A549 (cell line): ENCODE measurements around the gene ZBTB43. TPM values are rescaled to one million over a fixed set of nuclear protein-coding genes. Genes with fewer than 3 reads are reported as not detected.

Experiments
- ATAC-seq, 2 experiments: fragments of 200-7000 bp in 1 of 2; fragments of >200 bp in 1 of 2; cut with Nextera tagmentation in 1 of 2; cut with Tn5 transposase in 1 of 2; 3 replicates each; pipeline versions ENCODE4 v1.8.0 to v1.9.1; 2018 to 2020; ENCODE audit warnings: mild to moderate bottlenecking in 1 of 2, moderate library complexity in 1 of 2
- CTCF ChIA-PET: fragments of 300-600 bp; sonication (Branson Sonifier 250); formaldehyde crosslinking; extraction: SDS; loops from one replicate; lab custom pipeline; 2021; ENCODE audit warnings: antibody characterized with exemption, inconsistent platforms; lab: Yijun Ruan, JAX
- POLR2A ChIA-PET: fragments of 350-600 bp; formaldehyde crosslinking; extraction: SDS; loops from one replicate; lab custom pipeline; 2021; ENCODE audit warnings: antibody characterized with exemption, inconsistent platforms; lab: Yijun Ruan, JAX
- DNase-seq, 2 experiments: peaks; one replicate each; pipeline versions ENCODE4 v3.0.0 to v3.0.0-alpha.2; 2011 to 2016; ENCODE audit warnings: low read depth in 1 of 2, low spot score in 1 of 2
- FAIRE-seq: peaks from 2 replicates; lab custom pipeline; 2011; peaks lifted over from hg19 to GRCh38; lab: Jason Lieb, UNC
- H3K27ac ChIP-seq, 2 experiments: fragments of >200 bp; sonication (Bioruptor Twin); formaldehyde crosslinking; 3 replicates each; pipeline ENCODE4 v1.5.1; 2016 to 2017
- H3K4me1 ChIP-seq: fragments of >200 bp; sonication (Bioruptor Twin); formaldehyde crosslinking; 3 replicates; pipeline ENCODE4 v1.6.1; 2016
- H3K4me2 ChIP-seq: fragments of >200 bp; sonication (Bioruptor Twin); formaldehyde crosslinking; 3 replicates; pipeline ENCODE4 v1.6.1; 2016
- H3K4me3 ChIP-seq: fragments of >200 bp; sonication (Bioruptor Twin); formaldehyde crosslinking; 3 replicates; pipeline ENCODE4 v1.5.1; 2016
- H3K9me3 ChIP-seq: fragments of >200 bp; sonication (Bioruptor Twin); formaldehyde crosslinking; 3 replicates; pipeline ENCODE4 v1.6.1; 2016
- BCL3 ChIP-seq: fragments of >200 bp; sonication (Bioruptor Twin); formaldehyde crosslinking; IDR thresholded peaks from 3 replicates; pipeline ENCODE4 v1.6.1; 2016
- BHLHE40 ChIP-seq: IDR thresholded peaks from 2 replicates; pipeline ENCODE4 v1.6.1; 2012; ENCODE audit warnings: low read depth, low read length, inconsistent platforms
- CBX2 ChIP-seq: fragments of 200-600 bp; sonication (generic); IDR thresholded peaks from 2 replicates; pipeline ENCODE4 v1.6.1; 2016; ENCODE audit warnings: low read depth, mild to moderate bottlenecking, borderline replicate concordance
- CBX8 ChIP-seq: fragments of 200-600 bp; sonication (generic); IDR thresholded peaks from 2 replicates; pipeline ENCODE4 v1.6.1; 2016
- CEBPB ChIP-seq, 2 experiments: fragments of >200 bp in 1 of 2; sonication (Bioruptor Twin) in 1 of 2; formaldehyde crosslinking in 1 of 2; IDR thresholded peaks; 2 replicates each; pipeline ENCODE4 v1.6.1; 2012 to 2016
- CHD4 ChIP-seq: fragments of 200-600 bp; sonication (generic); IDR thresholded peaks from 2 replicates; pipeline ENCODE4 v1.6.1; 2016; ENCODE audit warnings: antibody characterized with exemption, mild to moderate bottlenecking, borderline replicate concordance
- EHF ChIP-seq: fragments of 250-450 bp; sonication (Bioruptor Pico); IDR thresholded peaks from 2 replicates; pipeline ENCODE4 v1.5.0; 2020; ENCODE audit warnings: mild to moderate bottlenecking
- EHMT2 ChIP-seq: fragments of 200-600 bp; sonication (generic); IDR thresholded peaks from 2 replicates; pipeline ENCODE4 v1.6.1; 2016; ENCODE audit warnings: antibody characterized with exemption, low read depth, mild to moderate bottlenecking, moderate library complexity
- ELK1 ChIP-seq: fragments of 150-350 bp; IDR thresholded peaks from 2 replicates; pipeline ENCODE4 v1.6.1; 2014; ENCODE audit warnings: low read depth, mild to moderate bottlenecking, low read length
- FOSB ChIP-seq: fragments of 250-450 bp; sonication (Bioruptor Pico); IDR thresholded peaks from 2 replicates; pipeline ENCODE4 v1.5.0; 2020; ENCODE audit warnings: mild to moderate bottlenecking, moderate library complexity
- FOXS1 ChIP-seq: fragments of 250-450 bp; sonication (Bioruptor Pico); IDR thresholded peaks from 2 replicates; pipeline ENCODE4 v1.5.0; 2020; ENCODE audit warnings: mild to moderate bottlenecking, moderate library complexity
- HEYL ChIP-seq: fragments of 250-450 bp; sonication (Bioruptor Pico); IDR thresholded peaks from 2 replicates; pipeline ENCODE4 v1.8.0; 2021; ENCODE audit warnings: mild to moderate bottlenecking, moderate library complexity
- HOXA7 ChIP-seq: fragments of 250-450 bp; sonication (Bioruptor Pico); IDR thresholded peaks from 2 replicates; pipeline ENCODE4 v1.5.0; 2020; ENCODE audit warnings: mild to moderate bottlenecking, moderate library complexity
- MAFK ChIP-seq: fragments of 450-650 bp; IDR thresholded peaks from 2 replicates; pipeline ENCODE4 v1.6.1; 2014; ENCODE audit not compliant: partially characterized antibody
- MYC ChIP-seq: IDR thresholded peaks from 2 replicates; pipeline ENCODE4 v1.6.1; 2012; ENCODE audit warnings: mild to moderate bottlenecking, inconsistent platforms, low read length, improper control_type of control experiment, borderline replicate concordance
- NR3C1 ChIP-seq: fragments of >200 bp; sonication (Bioruptor Twin); formaldehyde crosslinking; IDR thresholded peaks from 3 replicates; pipeline ENCODE4 v1.6.1; 2017
- PHF8 ChIP-seq: fragments of 200-600 bp; sonication (generic); IDR thresholded peaks from 2 replicates; pipeline ENCODE4 v1.6.1; 2016; ENCODE audit warnings: low read depth, mild to moderate bottlenecking, antibody characterized with exemption, moderate library complexity, borderline replicate concordance
- POLR2AphosphoS2 ChIP-seq: conservative IDR thresholded peaks from 2 replicates; pipeline ENCODE4 v1.6.1; 2012; ENCODE audit warnings: low read length, improper control_type of control experiment, inconsistent platforms
- RAD21 ChIP-seq, 2 experiments: fragments of >200 bp in 1 of 2; sonication (Bioruptor Twin) in 1 of 2; formaldehyde crosslinking in 1 of 2; IDR thresholded peaks in 1 of 2; conservative IDR thresholded peaks in 1 of 2; 2 replicates in 1 of 2; 3 replicates in 1 of 2; pipeline ENCODE4 v1.6.1; 2012 to 2018; ENCODE audit warnings: inconsistent platforms in 1 of 2
- RARB ChIP-seq: fragments of 250-450 bp; sonication (Bioruptor Pico); IDR thresholded peaks from 2 replicates; pipeline ENCODE4 v1.8.0; 2021; ENCODE audit warnings: mild to moderate bottlenecking, moderate library complexity
- SMC3 ChIP-seq: fragments of >200 bp; sonication (Bioruptor Twin); formaldehyde crosslinking; IDR thresholded peaks from 3 replicates; pipeline ENCODE4 v1.6.1; 2018; ENCODE audit warnings: inconsistent platforms
- TFCP2L1 ChIP-seq: fragments of 250-450 bp; sonication (Bioruptor Pico); IDR thresholded peaks from 2 replicates; pipeline ENCODE4 v1.5.0; 2021; ENCODE audit warnings: mild to moderate bottlenecking
- ZSCAN20 ChIP-seq: fragments of 250-450 bp; sonication (Bioruptor Pico); IDR thresholded peaks from 2 replicates; pipeline ENCODE4 v1.8.0; 2022; ENCODE audit warnings: mild to moderate bottlenecking, moderate library complexity
- WGBS: methylation state at CpG from one replicate; pipeline ENCODE4 v1.1.6; 2017; ENCODE audit errors: missing lambda C conversion rate; 5-methylcytosine and 5-hydroxymethylcytosine counted together
- polyA plus RNA-seq, 4 experiments: library from polyadenylated mRNA; depleted of rRNA in 3 of 4; stranded (reverse); fragments of >200 nt; fragmentation: RNase III in 1 of 4; extraction: RNeasy Plus Mini Kit Qiagen cat#74134 plus additional on column Dnase treatment in 1 of 4; gene quantifications; 2 replicates in 3 of 4; 3 replicates in 1 of 4; pipeline ENCODE4 v1.2.3, GENCODE V29; 2011 to 2017
- TF ChIP-seq, protein P1 (sequence below): IDR thresholded peaks from 2 replicates; pipeline ENCODE4 v1.6.1; 2012; ENCODE audit warnings: low read depth, borderline replicate concordance
- TF ChIP-seq, protein P2 (sequence below): fragments of 200-600 bp; sonication (generic); IDR thresholded peaks from 2 replicates; pipeline ENCODE4 v1.6.1; 2016; ENCODE audit warnings: antibody characterized with exemption, mild to moderate bottlenecking, moderate library complexity

Gene ZBTB43
- polyA plus RNA-seq, 2 of the 4 experiments (the other 2 are of a cell fraction) = 7.7 to 11.7 TPM

GRCh38 chr9:126794441-126794840, 10.4 kb upstream of the ZBTB43 start (continued):
- no peak for TF ChIP-seq PHF8
- TF ChIP-seq MYC = no peak
- TF ChIP-seq TFCP2L1 (CRISPR knock-in tag) = no peak
- TF ChIP-seq RARB (CRISPR knock-in tag) = no peak

- Histone ChIP-seq H3K27ac (no peak overlapping the region), H3K4me2 (no peak overlapping the region), H3K4me3 (no peak overlapping the region), H3K4me1 (peaks cover 23% of the 10 kb centered on the region), H3K9me3 (peaks cover 3% of the 10 kb centered on the region; the same call in 1 of the 3 replicates)
- DNase-seq (no peak), ATAC-seq (no peak), FAIRE-seq (no peak)
- ChIA-PET POLR2A (no interaction called here), CTCF (no interaction called here)
- TF ChIP-seq EHMT2 = no peak
- TF ChIP-seq PHF8 = no peak
- no peak for TF ChIP-seq HOXA7 (CRISPR knock-in tag)
- TF ChIP-seq ZSCAN20 (CRISPR knock-in tag) = no peak
- no peak for TF ChIP-seq CBX2
- TF ChIP-seq CHD4 = no peak
- TF ChIP-seq MAFK = no peak
- no peak for TF ChIP-seq BHLHE40
- no peak for TF ChIP-seq MYC
- TF ChIP-seq RAD21 (conservative IDR thresholded peaks at IDR 0.05 in 1 of 2, IDR thresholded peaks at IDR 0.05 in 1 of 2) = no peak
- no peak for TF ChIP-seq BCL3
- WGBS = 70% methylated on average over 4 of the region's 4 CpGs
Observed at GRCh38 chr9:126796758-126797157, 8.1 kb upstream of the ZBTB43 start.

GRCh38 chr9:126797903-126798302, 6.9 kb upstream of the ZBTB43 start:
- peaks cover under 1% of the 10 kb centered on the region; the same call in 1 of the 3 replicates for H3K9me3 ChIP-seq
- TF ChIP-seq MAFK (peak; percentile 92), HOXA7 (CRISPR knock-in tag) (no peak)
- 33% methylated on average over 2 of the region's 2 CpGs for WGBS
- no peak overlapping the region for H3K27ac ChIP-seq
- DNase-seq (no peak), FAIRE-seq (no peak), ATAC-seq (no peak)
- no peak overlapping the region for H3K4me3 ChIP-seq
- peaks cover 18% of the 10 kb centered on the region for H3K4me1 ChIP-seq
- H3K4me2 ChIP-seq = no peak overlapping the region
- ChIA-PET POLR2A (no interaction called here), CTCF (interaction anchor here (0.6 kb wide), 1 partner anchor 73 kb away, joined by 4 read pairs; no protein-coding TSS in a partner anchor)

DNA sequence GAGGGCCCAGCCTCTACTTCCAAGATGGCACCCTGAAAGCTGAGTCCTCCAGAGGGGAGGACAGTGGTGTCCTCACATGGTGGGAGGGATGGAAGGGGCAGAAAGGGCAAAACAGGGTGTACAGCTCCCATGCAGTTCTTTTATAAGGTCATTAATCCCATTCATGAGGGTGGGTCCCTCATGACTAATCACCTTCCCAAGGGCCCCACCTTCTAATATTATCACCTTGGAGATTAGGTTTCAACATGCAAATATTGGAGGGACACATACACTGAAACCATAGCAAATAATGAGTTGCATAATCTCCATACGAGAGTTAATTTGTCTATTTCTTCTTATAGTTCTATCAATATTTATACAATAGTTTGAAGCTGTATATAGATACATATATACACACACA, 5.8 kb upstream of the ZBTB43 start:
- WGBS = 71% methylated on average over 1 of the region's 1 CpG
- POLR2A ChIA-PET = no interaction called here
- no peaks in the 10 kb centered on the region for H3K9me3 ChIP-seq
- H3K4me3 ChIP-seq = no peak overlapping the region
- no peak for FAIRE-seq
- ATAC-seq = no peak
- H3K4me2 ChIP-seq = no peak overlapping the region
- no peak overlapping the region for H3K27ac ChIP-seq
- TF ChIP-seq ELK1 (no peak), MAFK (no peak), CHD4 (no peak), RARB (CRISPR knock-in tag) (no peak), FOXS1 (no peak), HOXA7 (CRISPR knock-in tag) (no peak), HEYL (no peak), POLR2AphosphoS2 (no peak), NR3C1 (no peak), SMC3 (no peak), CBX8 (no peak), FOSB (CRISPR knock-in tag) (no peak), CEBPB (IDR thresholded peaks at IDR 0.05) (no peak), EHF (CRISPR knock-in tag) (no peak)
- TF ChIP-seq, protein P1, sequence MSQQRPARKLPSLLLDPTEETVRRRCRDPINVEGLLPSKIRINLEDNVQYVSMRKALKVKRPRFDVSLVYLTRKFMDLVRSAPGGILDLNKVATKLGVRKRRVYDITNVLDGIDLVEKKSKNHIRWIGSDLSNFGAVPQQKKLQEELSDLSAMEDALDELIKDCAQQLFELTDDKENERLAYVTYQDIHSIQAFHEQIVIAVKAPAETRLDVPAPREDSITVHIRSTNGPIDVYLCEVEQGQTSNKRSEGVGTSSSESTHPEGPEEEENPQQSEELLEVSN = no peak
- TF ChIP-seq, protein P2, sequence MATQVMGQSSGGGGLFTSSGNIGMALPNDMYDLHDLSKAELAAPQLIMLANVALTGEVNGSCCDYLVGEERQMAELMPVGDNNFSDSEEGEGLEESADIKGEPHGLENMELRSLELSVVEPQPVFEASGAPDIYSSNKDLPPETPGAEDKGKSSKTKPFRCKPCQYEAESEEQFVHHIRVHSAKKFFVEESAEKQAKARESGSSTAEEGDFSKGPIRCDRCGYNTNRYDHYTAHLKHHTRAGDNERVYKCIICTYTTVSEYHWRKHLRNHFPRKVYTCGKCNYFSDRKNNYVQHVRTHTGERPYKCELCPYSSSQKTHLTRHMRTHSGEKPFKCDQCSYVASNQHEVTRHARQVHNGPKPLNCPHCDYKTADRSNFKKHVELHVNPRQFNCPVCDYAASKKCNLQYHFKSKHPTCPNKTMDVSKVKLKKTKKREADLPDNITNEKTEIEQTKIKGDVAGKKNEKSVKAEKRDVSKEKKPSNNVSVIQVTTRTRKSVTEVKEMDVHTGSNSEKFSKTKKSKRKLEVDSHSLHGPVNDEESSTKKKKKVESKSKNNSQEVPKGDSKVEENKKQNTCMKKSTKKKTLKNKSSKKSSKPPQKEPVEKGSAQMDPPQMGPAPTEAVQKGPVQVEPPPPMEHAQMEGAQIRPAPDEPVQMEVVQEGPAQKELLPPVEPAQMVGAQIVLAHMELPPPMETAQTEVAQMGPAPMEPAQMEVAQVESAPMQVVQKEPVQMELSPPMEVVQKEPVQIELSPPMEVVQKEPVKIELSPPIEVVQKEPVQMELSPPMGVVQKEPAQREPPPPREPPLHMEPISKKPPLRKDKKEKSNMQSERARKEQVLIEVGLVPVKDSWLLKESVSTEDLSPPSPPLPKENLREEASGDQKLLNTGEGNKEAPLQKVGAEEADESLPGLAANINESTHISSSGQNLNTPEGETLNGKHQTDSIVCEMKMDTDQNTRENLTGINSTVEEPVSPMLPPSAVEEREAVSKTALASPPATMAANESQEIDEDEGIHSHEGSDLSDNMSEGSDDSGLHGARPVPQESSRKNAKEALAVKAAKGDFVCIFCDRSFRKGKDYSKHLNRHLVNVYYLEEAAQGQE = no peak
- peaks cover 7% of the 10 kb centered on the region; the same call in 2 of the 3 replicates for H3K4me1 ChIP-seq
- CTCF ChIA-PET = interaction anchor here (4.9 kb wide), 1 partner anchor 17 kb away, joined by 29 read pairs; no protein-coding TSS in a partner anchor
- no peak for DNase-seq
